Neural progenitor cell (in vitro differentiated cells): ENCODE results near the gene EPB41. TPM values are rescaled to one million over a fixed set of nuclear protein-coding genes. Genes with fewer than 3 reads are reported as not detected.

Experiments used
- DNase-seq: peaks from one replicate; pipeline ENCODE4 v3.0.0-alpha.2; 2016; ENCODE audit warnings: low spot score
- H2AFZ ChIP-seq: fragments of 200-600 bp; sonication (generic); replicated peaks from 2 replicates; pipeline ENCODE4 v1.6.1; 2016; ENCODE audit warnings: antibody characterized with exemption
- H3F3A ChIP-seq: fragments of 200-600 bp; sonication (generic); 2 replicates; pipeline ENCODE4 v1.6.1; 2016; ENCODE audit warnings: antibody characterized with exemption, low read depth
- H3K27ac ChIP-seq: fragments of 200-600 bp; sonication (generic); 2 replicates; pipeline ENCODE4 v1.5.1; 2016; ENCODE audit warnings: mild to moderate bottlenecking
- H3K27me3 ChIP-seq: fragments of 200-600 bp; sonication (generic); 2 replicates; pipeline ENCODE4 v1.6.1; 2016; ENCODE audit warnings: mild to moderate bottlenecking, moderate library complexity
- H3K36me3 ChIP-seq: fragments of 200-600 bp; sonication (generic); 2 replicates; pipeline ENCODE4 v1.5.1; 2016
- H3K4me1 ChIP-seq: fragments of 200-600 bp; sonication (generic); 2 replicates; pipeline ENCODE4 v1.6.1; 2016; ENCODE audit warnings: mixed run types
- H3K4me2 ChIP-seq: fragments of 200-600 bp; sonication (generic); 2 replicates; pipeline ENCODE4 v1.6.1; 2016
- H3K4me3 ChIP-seq: fragments of 200-600 bp; sonication (generic); 2 replicates; pipeline ENCODE4 v1.5.1; 2016
- H3K79me2 ChIP-seq: fragments of 200-600 bp; sonication (generic); 2 replicates; pipeline ENCODE4 v1.6.1; 2016; ENCODE audit warnings: low read depth
- H3K9ac ChIP-seq: fragments of 200-600 bp; sonication (generic); 2 replicates; pipeline ENCODE4 v1.6.1; 2016
- H3K9me3 ChIP-seq: fragments of 200-600 bp; sonication (generic); 2 replicates; pipeline ENCODE4 v1.5.1; 2016; ENCODE audit warnings: low read depth
- H4K20me1 ChIP-seq: fragments of 200-600 bp; sonication (generic); 2 replicates; pipeline ENCODE4 v1.6.1; 2016; ENCODE audit warnings: low read depth
- H3K27ac Mint-ChIP-seq: 3 replicates; pipeline ENCODE4 v1.8.0; 2021; ENCODE audit warnings: mixed read lengths
- H3K27me3 Mint-ChIP-seq: 2 replicates; pipeline ENCODE4 v1.8.0; 2022; ENCODE audit warnings: low read depth, mild to moderate bottlenecking, inconsistent platforms, moderate library complexity, mixed read lengths; ENCODE audit not compliant: insufficient read depth
- H3K36me3 Mint-ChIP-seq: 3 replicates; pipeline ENCODE4 v1.8.0; 2021; ENCODE audit warnings: mixed read lengths
- H3K4me1 Mint-ChIP-seq: 3 replicates; pipeline ENCODE4 v1.8.0; 2021; ENCODE audit warnings: mixed read lengths
- H3K4me3 Mint-ChIP-seq: 3 replicates; pipeline ENCODE4 v1.8.0; 2021; ENCODE audit warnings: mild to moderate bottlenecking, moderate library complexity, mixed read lengths
- H3K9me3 Mint-ChIP-seq: 3 replicates; pipeline ENCODE4 v1.8.0; 2020; ENCODE audit warnings: mixed read lengths
- EZH2 ChIP-seq: fragments of 200-600 bp; sonication (generic); IDR thresholded peaks from 2 replicates; pipeline ENCODE4 v1.6.1; 2017; ENCODE audit warnings: antibody characterized with exemption, mild to moderate bottlenecking, moderate library complexity
- EZH2phosphoT487 ChIP-seq: fragments of 200-600 bp; sonication (generic); IDR thresholded peaks from 2 replicates; pipeline ENCODE4 v1.6.1; 2017; ENCODE audit warnings: antibody characterized with exemption
- total RNA-seq: library from RNA; depleted of rRNA; stranded (reverse); fragments of >200 nt; gene quantifications from 2 replicates; pipeline ENCODE4 v1.2.3, GENCODE V29; 2015; ENCODE audit warnings: low replicate concordance
- TF ChIP-seq, protein P1 (sequence below): fragments of 200-600 bp; sonication (generic); IDR thresholded peaks from 2 replicates; pipeline ENCODE4 v1.5.1; 2017; ENCODE audit warnings: antibody characterized with exemption, mild to moderate bottlenecking

EPB41 gene
- total RNA-seq, 1 donor from 2014 or later = 211 TPM

GRCh38 chr1:29052941-29053340, 138.6 kb downstream of the EPB41 start:
- no peaks in the 10 kb centered on the region for H3K27me3 ChIP-seq
- no peak overlapping the region for H2AFZ ChIP-seq
- Mint-ChIP-seq H3K4me1 (no peaks in the 10 kb centered on the region), H3K4me3 (no peak overlapping the region), H3K27ac (no peak overlapping the region), H3K36me3 (peaks cover 7% of the 10 kb centered on the region), H3K27me3 (no peaks in the 10 kb centered on the region), H3K9me3 (no peaks in the 10 kb centered on the region)
- no peak overlapping the region for H3K9ac ChIP-seq
- no peak overlapping the region for H3K4me2 ChIP-seq
- no peaks in the 10 kb centered on the region for H4K20me1 ChIP-seq
- H3F3A ChIP-seq = no peaks in the 10 kb centered on the region
- TF ChIP-seq EZH2phosphoT487 (no peak), EZH2 (no peak)
- no peak for DNase-seq
- H3K4me3 ChIP-seq = no peak overlapping the region
- H3K79me2 ChIP-seq = no peaks in the 10 kb centered on the region
- no peaks in the 10 kb centered on the region for H3K9me3 ChIP-seq
- no peaks in the 10 kb centered on the region for H3K36me3 ChIP-seq
- no peaks in the 10 kb centered on the region for H3K4me1 ChIP-seq
- H3K27ac ChIP-seq = no peak overlapping the region

- Histone ChIP-seq H3K4me3 (no peak overlapping the region), H3K4me2 (no peak overlapping the region), H3F3A (no peaks in the 10 kb centered on the region), H3K9ac (no peak overlapping the region), H3K27ac (no peak overlapping the region), H3K9me3 (no peaks in the 10 kb centered on the region), H4K20me1 (no peaks in the 10 kb centered on the region), H2AFZ (no peak overlapping the region), H3K79me2 (no peaks in the 10 kb centered on the region), H3K27me3 (no peaks in the 10 kb centered on the region), H3K4me1 (no peaks in the 10 kb centered on the region), H3K36me3 (no peaks in the 10 kb centered on the region)
- no peak overlapping the region for H3K27ac Mint-ChIP-seq
- H3K4me1 Mint-ChIP-seq = no peaks in the 10 kb centered on the region
- peaks cover 5% of the 10 kb centered on the region for H3K36me3 Mint-ChIP-seq
- DNase-seq = no peak
- TF ChIP-seq EZH2phosphoT487 (no peak), EZH2 (no peak)
- TF ChIP-seq, protein P1, sequence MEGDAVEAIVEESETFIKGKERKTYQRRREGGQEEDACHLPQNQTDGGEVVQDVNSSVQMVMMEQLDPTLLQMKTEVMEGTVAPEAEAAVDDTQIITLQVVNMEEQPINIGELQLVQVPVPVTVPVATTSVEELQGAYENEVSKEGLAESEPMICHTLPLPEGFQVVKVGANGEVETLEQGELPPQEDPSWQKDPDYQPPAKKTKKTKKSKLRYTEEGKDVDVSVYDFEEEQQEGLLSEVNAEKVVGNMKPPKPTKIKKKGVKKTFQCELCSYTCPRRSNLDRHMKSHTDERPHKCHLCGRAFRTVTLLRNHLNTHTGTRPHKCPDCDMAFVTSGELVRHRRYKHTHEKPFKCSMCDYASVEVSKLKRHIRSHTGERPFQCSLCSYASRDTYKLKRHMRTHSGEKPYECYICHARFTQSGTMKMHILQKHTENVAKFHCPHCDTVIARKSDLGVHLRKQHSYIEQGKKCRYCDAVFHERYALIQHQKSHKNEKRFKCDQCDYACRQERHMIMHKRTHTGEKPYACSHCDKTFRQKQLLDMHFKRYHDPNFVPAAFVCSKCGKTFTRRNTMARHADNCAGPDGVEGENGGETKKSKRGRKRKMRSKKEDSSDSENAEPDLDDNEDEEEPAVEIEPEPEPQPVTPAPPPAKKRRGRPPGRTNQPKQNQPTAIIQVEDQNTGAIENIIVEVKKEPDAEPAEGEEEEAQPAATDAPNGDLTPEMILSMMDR = no peak
- no peaks in the 10 kb centered on the region for H3K27me3 Mint-ChIP-seq
- no peaks in the 10 kb centered on the region for H3K9me3 Mint-ChIP-seq
- H3K4me3 Mint-ChIP-seq = no peak overlapping the region
These were observed 140.8 kb downstream of the EPB41 start for GRCh38 chr1:29055160-29055559.

GRCh38 chr1:29056256-29056655, 141.9 kb downstream of the EPB41 start:
- Histone ChIP-seq H3K9me3 (no peaks in the 10 kb centered on the region), H3F3A (no peaks in the 10 kb centered on the region), H3K9ac (no peak overlapping the region), H3K36me3 (no peaks in the 10 kb centered on the region), H3K4me3 (no peak overlapping the region), H4K20me1 (no peaks in the 10 kb centered on the region), H3K27me3 (no peaks in the 10 kb centered on the region), H3K4me1 (no peaks in the 10 kb centered on the region), H2AFZ (no peak overlapping the region), H3K79me2 (no peaks in the 10 kb centered on the region), H3K27ac (no peak overlapping the region), H3K4me2 (no peak overlapping the region)
- no peak overlapping the region for H3K4me3 Mint-ChIP-seq
- H3K27me3 Mint-ChIP-seq = no peaks in the 10 kb centered on the region
- DNase-seq = no peak
- no peaks in the 10 kb centered on the region for H3K9me3 Mint-ChIP-seq
- no peak for TF ChIP-seq EZH2phosphoT487
- TF ChIP-seq, protein P1 = no peak
- TF ChIP-seq EZH2 = no peak
- no peak overlapping the region for H3K27ac Mint-ChIP-seq
- H3K36me3 Mint-ChIP-seq = peaks cover 2% of the 10 kb centered on the region
- no peaks in the 10 kb centered on the region for H3K4me1 Mint-ChIP-seq

- Histone ChIP-seq H3K4me3 (no peak overlapping the region), H3K79me2 (no peaks in the 10 kb centered on the region), H3F3A (no peaks in the 10 kb centered on the region), H3K4me1 (no peaks in the 10 kb centered on the region), H4K20me1 (no peaks in the 10 kb centered on the region), H2AFZ (no peak overlapping the region), H3K9me3 (no peaks in the 10 kb centered on the region), H3K9ac (no peak overlapping the region), H3K27me3 (no peaks in the 10 kb centered on the region), H3K27ac (no peak overlapping the region), H3K36me3 (no peaks in the 10 kb centered on the region), H3K4me2 (no peak overlapping the region)
- Mint-ChIP-seq H3K36me3 (peaks cover 2% of the 10 kb centered on the region), H3K27me3 (no peaks in the 10 kb centered on the region), H3K4me3 (no peak overlapping the region), H3K27ac (no peak overlapping the region), H3K9me3 (no peaks in the 10 kb centered on the region), H3K4me1 (peaks cover 11% of the 10 kb centered on the region)
- no peak for DNase-seq
- TF ChIP-seq EZH2 = no peak
- TF ChIP-seq, protein P1 = no peak
These were observed 143.3 kb downstream of the EPB41 start for GRCh38 chr1:29057700-29058099.
